HG02588 (cell line): ENCODE data around the gene PSMA7.
A peak's percentile ranks its signal among the peaks of the same experiment; 100 is the strongest.
"Not testable (repeated sequence)": the region's sequence is repeated elsewhere in the genome, so short reads cannot be mapped to it uniquely, and the experiment has no call there.

Experiments used
- ATAC-seq: cut with Tn5 transposase; IDR thresholded peaks from one replicate; pipeline ENCODE4 v1.9.1; 2021; ENCODE audit warnings: mild to moderate bottlenecking, moderate library complexity; ENCODE audit not compliant: unreplicated experiment

Gene PSMA7

DNA sequence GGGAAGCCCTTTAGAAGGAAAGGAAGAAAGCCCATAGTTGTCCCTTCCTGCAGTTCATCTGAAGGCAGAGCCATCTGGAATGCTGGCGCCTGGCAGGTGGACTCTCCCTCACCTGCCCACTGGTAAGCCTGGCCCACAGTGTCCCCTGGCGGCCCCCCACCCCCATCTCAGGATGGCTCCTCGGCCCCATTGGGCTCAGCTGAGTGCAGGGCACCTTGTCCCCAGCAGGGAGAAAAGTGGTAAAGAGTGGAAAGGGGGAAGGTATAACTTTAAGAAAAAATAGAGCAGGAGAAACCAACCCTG, 13.0 kb upstream of the PSMA7 start:
- no peak for ATAC-seq

DNA sequence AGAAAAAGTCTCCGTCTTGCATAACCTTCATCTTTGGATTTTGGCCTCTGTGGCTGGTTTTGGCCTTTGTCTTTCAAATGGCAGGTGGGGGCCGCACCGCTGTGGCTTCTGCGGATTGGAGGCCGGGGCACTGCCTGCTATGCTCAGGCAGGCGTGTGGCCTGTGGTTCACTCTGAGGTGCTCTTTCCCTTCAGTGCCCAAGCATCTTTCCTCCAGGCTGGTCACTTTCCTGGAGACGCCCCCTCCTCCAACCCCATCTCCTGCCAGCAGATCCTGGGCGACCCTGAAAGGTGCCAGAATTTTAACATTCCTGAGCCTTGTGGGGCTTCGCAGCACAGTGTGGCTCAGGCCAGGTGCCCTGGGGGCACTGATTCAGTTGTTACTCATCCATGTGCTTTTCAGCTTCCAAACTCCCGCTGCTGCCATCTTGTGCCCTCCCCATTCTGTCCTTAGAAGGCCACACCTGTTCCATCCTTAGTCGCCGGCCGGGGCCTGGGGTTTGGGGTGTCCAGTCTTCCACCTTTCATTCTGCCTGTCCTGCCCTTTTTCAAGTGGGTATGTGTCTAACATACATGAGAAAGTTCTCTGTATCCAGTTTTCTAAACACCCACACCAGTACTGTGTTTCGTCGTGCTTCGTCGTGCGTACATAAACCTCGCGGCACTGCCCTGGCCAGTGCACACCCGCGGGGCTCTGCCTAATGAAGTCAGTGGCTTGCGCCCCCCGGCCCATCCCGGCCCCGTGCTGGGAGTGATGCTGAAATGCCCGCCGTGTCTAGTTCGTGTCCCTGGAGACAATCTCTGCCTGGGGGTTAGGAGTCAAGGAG, 12.4 kb upstream of the PSMA7 start:
- ATAC-seq = no peak

DNA sequence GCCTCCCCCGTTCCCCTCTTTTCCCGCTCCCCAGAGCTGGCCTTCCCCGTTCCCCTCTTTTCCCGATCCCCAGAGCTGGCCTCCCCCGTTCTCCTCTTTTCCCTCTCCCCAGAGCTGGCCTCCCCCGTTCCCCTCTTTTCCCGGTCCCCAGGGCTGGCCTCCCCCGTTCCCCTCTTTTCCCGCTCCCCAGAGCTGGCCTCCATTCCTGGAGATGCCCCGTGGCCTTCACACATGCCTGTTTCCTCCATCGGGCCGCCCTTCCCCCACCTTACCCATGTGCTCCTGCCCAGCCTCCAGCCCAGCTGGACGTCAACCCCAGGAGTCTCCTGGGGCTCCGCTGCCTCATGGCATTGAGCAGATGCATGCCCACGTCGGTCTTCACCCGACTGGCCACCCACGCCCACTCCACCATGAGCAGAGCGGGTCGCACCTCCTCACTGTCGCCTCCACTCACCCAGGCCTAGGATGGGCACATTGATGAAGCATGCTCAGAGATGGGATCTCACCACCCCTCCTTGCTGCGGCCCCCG, 8.7 kb upstream of the PSMA7 start:
- ATAC-seq = no peak

DNA sequence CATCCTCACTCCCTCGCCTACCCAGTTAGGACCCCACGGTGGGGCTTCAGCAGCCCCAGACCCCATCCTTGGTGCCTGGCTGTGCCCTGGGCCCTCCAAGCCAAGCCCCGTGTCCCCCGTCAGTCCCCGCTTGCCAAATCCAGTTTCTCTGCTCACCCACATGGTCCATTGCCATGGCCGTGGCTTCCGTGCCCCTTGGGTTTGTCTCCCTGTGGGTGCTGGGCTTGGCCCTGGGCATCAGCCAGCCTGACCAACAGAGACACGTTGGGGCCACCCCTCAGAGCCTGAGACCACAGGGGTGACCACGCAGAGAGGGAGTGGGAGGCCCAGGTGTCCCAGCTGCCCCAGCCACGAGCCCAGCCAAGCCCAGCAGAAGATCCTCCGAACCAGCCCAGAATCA, 8.0 kb upstream of the PSMA7 start:
- no peak for ATAC-seq

DNA sequence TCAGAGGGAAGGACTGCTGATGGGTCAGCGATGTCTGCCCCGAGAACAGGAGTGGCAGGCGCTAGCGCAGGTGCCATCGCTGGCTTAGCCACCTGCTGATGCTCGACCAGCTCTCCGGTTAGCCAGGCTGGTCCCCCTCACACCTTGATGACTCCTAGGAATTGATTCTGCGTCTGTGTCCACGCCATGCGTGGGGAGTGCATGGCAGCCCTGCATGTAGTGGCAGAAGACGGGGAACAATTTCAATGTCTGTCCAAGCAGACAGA, 7.0 kb upstream of the PSMA7 start:
- no peak for ATAC-seq

DNA sequence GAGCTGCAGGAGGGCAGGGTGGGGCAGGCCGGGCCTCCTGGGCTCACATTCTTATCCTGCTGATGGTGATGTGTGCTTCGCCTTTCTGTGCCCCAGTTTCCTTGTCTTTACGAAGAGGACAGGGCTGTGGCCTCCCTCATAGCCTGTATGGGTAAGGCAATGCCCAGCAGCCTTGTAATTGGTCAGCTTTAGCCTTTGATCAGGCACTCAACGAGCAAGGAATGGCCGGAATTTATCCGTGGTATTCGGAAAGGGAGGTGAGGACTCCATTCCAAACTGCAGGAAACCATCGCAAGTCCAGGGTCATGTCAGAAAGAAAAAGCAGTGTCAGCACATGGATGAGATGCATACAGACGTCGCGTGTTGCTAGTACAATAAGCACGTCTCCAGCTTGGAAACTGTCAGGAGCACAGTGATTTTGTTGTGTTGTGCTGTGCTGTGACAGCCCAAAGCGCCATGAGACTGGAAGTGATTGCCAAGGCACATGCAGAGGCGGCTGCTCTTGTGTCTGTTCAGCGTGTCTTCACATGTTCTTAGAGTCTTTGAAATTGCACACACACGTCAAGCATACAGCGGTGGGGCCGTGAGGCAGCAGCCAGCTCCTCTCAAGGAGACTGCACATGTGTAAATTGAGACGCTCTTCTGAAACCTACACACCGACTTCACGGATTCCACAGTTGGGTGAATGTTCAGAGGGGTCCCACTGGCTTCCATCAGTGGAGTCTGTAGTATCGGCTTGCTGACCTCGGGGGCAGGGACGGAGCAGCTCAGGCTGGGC, 6.5 kb upstream of the PSMA7 start:
- ATAC-seq = no peak

DNA sequence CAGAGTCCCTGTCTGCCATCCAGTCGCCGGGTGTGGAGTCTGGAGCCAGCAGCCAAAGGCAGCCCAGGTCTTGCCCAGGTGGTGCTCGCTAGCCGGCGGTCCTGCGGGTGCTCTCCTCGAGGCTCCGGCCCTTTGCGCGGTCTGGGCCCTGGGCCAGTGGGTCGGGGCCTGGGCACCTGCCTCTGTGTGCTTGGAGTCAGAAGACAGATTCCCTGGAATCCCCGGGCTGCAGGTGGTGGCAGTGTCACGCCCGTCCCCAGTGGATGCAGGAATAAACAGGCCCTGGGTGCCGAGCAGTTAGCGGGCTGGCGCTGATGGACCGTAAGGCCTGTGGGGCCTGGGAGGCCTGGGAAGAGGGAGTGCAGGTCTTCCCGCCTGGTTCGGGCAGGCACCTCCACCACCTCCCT, 5.7 kb upstream of the PSMA7 start:
- no peak for ATAC-seq

DNA sequence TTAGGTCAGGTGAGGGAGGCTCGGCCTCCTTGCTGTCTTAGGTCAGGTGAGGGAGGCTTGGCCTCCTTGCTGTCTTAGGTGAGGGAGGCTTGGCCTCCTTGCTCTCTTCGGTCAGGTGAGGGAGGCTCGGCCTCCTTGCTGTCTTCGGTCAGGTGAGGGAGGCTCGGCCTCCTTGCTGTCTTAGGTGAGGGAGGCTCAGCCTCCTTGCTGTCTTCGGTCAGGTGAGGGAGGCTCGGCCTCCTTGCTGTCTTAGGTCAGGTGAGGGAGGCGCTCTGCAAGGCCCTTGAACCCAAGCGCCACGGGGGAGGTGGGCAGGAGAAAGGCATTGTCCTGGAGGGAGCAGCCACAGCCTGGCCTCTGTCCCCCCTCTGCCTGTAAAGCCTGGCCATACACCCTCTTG, 5.2 kb upstream of the PSMA7 start:
- ATAC-seq = not testable (repeated sequence)

DNA sequence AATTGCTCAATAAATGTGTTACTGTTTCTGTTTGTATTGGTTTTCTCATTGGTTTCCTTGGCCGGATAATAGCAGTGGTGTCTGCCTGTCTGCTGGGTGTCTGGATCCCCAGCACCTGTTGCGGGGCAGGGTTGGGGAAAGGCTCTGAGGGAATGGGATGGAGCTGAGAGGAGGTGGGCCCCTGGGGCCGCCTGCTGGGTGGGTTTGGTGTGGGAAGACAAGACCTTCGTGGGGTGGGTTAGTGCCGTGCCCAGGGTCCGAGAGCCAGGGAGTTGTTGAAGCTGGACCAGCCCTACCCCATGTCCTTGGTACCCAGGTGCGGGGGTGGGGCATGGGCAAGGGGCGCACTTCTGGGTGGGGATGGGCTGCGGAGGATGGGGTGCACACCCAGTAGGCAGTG, 4.3 kb upstream of the PSMA7 start:
- ATAC-seq = no peak

DNA sequence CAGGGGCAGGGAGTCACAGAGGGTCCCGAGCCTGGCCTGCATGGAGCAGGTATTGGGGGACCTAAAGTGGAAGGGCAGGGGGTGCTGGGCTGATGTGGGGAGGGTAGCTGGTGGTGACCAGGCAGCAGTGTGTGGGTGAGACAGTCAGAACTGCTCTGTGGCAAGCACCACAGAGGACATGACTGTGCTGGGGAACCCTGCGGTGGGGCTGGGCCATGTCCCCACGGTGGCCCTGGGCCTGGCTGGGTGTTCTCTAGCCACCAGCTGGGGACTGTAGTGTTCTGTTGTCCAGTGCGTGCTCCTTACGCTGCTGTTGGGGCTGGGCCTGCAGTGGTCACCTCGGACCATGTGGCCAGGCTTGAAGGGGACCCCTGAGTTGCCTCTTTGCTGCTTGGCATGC, 3.9 kb upstream of the PSMA7 start:
- ATAC-seq = no peak

DNA sequence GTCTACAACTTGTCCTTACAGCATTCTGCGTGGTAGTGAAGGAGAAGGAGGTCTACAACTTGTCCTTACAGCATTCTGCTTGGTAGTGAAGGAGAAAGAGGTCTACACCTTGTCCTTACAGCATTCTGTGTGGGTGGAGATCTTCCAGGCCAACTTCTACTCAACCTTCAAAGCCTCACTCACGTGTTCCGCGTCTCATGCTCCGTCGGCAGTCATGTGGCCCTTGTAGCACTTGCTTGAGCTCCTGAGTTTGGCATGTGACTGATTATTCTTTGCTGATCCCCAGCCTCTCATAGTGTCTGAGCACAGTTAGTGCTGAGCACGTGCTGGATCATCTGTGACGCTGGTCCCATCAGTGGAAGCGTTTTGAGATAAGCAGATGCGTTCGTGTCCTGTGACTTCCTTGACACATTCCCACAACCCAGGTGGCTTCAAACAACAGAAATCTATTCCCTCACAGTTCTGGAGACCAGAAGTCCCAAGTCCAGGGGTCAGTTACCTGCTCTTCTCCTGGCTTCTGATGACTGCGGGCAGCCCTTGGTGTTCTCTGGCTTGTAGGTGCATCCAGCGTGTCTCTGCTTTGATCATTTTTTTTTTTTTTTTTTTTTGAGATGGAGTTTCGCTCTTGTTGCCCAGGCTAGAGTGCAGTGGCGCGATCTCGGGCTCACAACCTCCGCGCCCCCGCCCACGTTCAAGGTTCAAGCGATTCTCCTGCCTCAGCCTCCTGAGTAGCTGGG, 3.0 kb upstream of the PSMA7 start:
- no peak for ATAC-seq

DNA sequence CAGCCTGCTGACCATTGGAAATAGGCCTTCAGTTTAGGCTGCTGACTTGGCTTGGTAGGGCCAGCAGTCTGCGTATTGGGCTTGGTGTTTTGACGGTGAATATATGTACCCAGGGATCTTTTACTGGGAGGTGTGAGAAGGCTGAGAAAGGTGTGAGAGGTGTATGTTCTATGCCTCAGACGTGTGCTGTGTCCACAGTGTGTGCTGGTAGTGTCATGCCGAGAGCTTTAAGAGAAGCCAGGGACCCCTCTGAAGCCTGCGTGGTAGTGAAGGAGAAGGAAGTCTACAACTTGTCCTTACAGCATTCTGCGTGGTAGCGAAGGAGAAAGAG, 2.5 kb upstream of the PSMA7 start:
- ATAC-seq = no peak

DNA sequence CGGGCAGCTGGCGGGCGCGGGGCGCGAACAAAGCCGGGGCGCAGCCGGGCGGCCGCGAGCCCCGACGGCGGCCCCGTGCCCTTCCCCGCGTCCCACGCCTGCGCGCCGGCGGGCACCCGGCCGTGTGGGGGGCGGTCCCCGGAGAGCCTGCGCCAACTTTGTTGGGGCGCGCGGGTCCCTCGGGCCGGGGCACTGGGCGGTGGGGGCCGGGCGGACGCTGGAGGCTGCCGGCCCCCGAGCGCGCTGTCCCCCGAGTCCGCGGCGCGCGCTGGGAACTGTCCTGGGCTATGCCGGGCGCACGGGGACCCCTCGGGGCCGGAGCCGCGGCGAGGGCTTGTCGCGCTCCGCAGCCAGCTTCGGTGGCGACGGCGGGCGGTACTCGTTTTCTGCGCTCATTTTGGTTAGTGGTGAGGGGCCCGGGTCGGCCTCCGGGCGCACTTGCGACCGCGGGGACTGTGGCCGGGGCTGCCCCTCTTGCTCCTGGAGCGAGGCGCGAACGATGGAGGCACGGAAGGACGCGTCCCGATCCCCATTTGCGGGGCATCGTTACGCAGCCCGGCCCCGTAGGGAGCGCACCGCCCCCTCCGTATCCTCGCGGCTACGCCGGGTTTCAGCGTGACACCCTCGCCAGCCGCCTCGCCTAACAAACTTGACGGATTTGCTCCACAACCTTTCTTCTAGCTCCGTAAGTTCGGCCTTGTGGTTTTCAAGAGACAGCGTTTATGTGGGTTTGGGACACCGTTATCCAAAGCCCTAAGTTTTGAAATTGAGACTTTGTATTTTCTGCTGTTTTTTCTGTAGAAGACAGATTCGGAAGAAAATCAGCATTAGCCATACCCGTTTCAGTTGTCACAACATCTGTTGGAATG, 997 bp upstream of the PSMA7 start:
- peak; percentile 24 for ATAC-seq

DNA sequence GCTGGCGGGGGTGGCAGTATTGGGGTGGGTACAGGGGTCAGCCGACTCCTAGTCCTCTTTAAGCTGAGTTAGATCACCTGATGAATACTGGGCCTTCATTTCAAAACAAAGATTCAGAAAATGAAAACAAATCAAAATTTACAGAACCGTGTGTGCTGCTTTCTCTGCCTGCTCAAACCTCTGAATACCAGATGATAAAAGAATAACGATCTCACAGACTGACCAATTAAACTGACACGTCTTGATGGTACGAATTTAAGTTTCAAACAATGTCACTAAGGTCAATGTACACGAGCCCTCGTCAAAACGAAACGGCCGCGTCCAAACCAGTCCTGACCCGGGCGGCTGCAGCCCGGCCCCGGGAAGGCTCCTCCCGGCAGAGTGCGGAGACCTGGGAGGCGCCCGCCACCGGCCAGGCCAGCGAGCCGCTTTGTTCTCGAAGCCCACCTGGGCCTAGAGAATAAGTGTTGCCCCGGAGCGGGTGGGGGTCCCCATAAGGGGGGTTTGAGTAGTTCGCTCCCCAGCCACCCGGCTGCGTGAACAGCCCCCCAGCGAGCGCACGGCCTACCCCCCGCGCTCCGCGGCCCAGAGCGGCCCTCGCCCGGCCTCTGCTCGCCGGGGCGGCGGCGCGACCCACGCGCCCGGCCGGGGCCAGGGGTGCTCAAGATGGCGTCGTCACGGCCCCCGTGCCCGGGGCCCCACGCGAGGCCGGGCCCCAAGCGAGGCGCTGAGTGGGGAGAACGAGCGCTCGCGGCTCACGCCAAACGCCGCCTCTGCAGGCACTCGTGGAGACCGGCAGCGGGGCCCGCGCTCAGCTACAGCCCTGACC, 728 bp downstream of the PSMA7 start:
- ATAC-seq = peak; percentile 19

DNA sequence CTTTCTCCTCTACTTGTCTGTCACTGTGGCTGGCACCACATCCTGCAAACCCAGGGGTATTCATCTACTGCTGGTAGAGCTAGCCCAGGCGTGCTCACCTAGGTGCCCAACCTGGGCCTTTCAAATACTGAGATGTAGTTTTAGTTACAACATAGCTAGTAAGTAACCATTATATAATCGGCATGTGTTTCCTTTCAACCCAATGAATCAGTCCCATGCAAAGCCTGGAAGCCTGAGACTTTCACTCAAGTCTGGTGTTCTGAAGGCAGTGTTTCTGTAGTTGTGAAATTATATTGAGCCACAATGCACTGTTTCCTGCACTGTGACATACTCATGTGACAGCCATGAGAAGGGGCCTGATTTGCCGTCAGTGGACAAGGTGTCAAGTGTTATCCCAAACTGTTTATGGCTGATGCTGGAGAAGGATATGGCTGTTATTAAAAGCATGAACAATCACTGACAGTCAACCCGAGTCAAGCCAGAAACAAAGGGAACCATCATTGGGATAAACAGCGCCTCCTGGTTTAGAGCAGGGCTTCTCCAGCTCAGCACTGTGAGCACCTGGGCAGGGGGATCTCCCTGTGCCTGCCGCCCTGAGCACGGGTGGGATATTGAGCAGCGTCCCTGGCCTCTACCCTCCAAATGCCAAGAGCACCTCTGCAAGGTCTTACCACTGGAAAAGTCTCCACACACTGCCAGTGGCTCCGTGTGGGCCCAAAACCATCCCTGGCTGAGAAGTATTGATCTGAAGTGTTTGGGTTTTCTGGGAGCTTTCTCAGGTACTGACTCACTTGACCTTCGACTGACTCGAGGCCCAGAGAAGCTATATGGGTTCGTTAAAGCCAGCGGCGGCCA, 1.6 kb downstream of the PSMA7 start:
- no peak for ATAC-seq

DNA sequence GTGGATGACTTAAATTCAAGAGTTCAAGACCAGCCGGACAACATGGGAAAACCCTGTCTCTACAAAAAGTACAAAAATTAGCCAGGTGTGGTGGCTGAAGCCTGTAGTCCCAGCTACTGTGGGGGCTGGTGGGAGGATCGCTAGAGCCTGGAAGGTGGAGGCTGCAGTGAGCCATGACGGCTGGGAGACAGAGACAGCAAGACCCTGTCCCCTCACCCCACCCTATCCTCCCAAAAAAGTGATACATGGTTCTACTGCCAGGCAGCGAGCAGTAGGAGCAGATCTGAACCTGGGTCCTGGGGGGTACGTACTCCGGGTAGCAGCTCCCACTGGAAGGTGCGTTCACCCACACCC, 2.2 kb downstream of the PSMA7 start:
- no peak for ATAC-seq

DNA sequence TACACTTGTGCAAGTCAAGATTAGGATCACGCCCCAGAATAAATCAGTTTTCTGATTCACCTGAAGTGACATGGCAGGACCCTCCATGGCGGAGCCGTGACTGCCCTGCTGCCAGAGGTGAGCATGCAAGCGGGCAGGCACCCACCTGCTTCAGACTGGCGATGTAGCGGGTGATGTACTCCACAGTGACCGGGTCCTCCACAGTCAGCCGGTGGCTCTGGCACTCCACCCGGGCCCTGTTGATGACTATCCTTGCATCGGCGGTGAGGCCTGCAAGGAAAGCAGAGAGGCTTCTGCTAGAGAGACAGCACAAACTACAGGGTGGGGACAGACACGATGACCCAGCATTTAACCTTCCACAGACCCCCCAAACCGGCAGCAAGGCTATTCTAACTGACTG, 3.6 kb downstream of the PSMA7 start:
- ATAC-seq = no peak

DNA sequence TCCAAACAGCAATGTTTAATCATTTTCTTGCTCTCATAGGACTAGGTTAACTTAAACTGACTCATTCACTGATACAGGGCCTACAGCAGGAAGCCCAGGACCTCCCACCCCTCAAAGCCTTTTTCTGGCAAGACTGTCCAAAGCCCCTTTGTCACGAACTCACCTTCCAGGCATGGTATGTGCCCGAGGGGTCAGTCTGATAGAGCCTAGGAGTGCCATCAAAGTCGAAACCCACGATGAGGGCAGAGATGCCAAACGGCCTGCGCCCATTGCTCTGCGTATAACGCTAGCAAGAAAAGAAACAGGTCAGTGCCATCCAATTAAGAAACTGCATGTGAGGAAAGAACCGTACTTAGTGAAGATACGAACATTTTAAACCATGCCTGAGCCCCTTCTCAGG, 4.3 kb downstream of the PSMA7 start:
- no peak for ATAC-seq

DNA sequence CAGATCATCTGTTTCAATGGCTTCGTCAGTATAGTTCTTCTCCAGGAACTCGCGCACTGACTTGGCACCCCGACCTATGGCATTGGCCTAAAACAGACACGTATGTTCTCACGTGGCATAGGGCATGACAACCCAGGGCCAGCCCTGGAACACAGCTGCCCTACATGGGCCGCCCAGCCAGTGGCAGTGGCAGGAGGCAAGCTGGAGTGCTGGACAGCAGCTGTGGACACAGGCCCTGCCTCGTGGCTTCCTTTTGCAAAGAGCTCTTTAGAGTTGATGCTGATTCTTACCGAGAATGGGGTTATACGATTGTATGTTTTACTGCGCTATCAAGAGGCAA, 5.0 kb downstream of the PSMA7 start:
- ATAC-seq = no peak
